ENCODE results near the gene KDM4C.

The KDM4C gene

DNA sequence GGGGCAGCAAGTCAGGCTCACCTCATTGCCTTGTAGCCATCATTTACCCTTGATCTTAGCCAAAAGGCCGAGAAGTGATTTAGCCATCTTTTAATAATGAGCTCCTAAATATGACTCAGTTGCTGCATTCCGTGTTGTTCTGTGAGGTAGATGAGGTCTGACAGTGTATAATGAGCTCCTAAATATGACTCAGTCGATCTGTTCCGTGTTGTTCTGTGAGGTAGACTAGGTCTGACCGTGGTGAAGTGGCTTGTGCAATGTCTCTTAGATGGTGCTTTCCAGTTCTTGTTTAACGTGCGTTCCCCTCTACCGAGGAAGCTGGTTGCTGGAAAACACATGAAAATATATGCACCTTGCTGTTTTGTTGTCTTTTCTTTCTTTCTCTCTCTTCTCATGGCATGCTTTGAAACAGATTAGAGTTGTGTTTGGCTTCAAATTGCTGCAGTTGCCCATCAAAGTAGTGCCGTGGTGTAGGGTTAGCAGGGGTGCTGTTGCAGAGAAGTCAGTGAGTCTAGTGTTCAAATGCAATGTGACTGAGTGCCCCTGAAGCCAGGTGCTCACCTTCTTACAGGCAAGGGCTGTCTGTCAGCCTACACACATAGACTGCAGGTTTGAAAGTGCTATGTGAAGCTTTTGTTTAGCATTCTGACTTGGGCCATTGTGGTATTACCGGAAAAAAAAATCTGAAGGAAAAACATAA, 118.6 kb downstream of the KDM4C start:
- no peaks in the 10 kb centered on the region for H3K9me3 Mint-ChIP-seq
- no peak for DNase-seq
- CTCF ChIA-PET: interaction anchor here (0.7 kb wide), 1 partner anchor 493 kb away, joined by 3 read pairs; no protein-coding TSS in a partner anchor
- H3K4me3 Mint-ChIP-seq: no peak overlapping the region
- H3K36me3 Mint-ChIP-seq: peaks cover 27% of the 10 kb centered on the region
- no peaks in the 10 kb centered on the region for H3K4me1 Mint-ChIP-seq
- H3K27me3 Mint-ChIP-seq: no peaks in the 10 kb centered on the region
- no peak overlapping the region for H3K27ac Mint-ChIP-seq

DNA sequence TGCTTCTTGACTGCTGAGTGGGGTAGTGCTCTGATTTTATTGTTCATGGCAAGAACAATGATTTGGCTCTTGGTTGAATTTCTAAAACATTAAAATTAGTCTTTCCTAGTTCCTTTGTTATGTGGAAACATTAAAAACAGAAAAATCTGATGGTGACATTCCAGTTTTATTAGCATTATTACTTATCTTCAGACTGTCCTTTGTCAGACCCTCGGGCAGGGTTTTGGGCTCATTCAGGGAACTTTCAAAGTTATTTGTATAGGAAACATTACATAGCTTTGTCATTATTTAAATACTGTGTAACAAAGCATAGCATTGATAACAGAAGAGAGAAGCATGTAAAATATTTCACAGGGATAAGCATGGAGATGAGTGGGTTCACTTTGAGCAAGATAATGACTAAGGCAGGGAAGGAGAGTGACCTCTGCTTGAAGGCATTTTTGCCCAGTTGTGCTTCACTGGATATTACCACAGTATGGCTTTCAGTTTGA, 119.9 kb downstream of the KDM4C start:
- Mint-ChIP-seq H3K36me3 (peaks cover 28% of the 10 kb centered on the region), H3K4me1 (no peaks in the 10 kb centered on the region), H3K9me3 (no peaks in the 10 kb centered on the region), H3K27ac (no peak overlapping the region), H3K4me3 (no peak overlapping the region), H3K27me3 (no peaks in the 10 kb centered on the region)
- DNase-seq: no peak
- CTCF ChIA-PET: no interaction called here

DNA sequence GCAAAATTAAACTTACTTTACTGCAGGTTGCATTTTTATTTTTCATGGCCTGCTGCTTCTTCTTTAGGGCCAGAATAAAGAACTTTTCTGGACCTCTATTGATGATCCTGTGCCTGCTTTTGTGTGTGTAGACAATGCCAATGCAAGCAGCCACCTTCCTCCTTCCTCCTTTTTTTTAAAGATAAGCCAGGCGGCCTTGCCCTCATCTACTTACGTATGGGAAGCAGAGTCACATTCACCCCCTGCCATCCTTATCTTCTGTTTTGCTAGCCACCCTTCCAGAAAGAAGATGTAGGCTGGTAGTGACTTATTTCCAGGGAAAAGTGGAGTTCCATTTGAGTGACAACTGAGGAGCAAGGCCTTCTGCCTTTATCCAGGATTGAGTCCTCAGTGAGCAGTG, 122.9 kb downstream of the KDM4C start:
- Mint-ChIP-seq H3K4me3 (no peak overlapping the region), H3K27me3 (no peaks in the 10 kb centered on the region), H3K36me3 (peaks cover 23% of the 10 kb centered on the region), H3K4me1 (no peaks in the 10 kb centered on the region), H3K9me3 (no peaks in the 10 kb centered on the region), H3K27ac (no peak overlapping the region)
- no peak for DNase-seq
- CTCF ChIA-PET: no interaction called here

DNA sequence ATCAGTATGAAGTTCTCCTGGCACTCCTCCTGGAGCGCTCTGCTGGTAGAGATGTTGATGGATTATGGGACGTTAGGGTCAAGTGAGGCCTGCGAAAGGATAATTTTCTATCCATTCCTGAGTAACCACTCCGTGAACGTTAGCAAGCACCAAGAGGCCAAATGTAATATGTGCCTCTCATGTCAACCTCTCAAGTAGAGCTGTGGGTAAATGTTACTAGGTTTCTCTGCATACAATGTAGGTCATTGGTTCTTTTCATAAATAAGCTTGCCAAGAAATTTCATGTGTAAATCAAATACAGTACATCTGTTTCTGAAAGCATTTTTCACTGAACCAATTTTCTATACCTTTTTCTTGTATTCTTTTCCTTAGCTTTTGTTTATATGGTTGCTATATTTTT, 126.3 kb downstream of the KDM4C start:
- Mint-ChIP-seq H3K27ac (no peak overlapping the region), H3K36me3 (peaks cover 31% of the 10 kb centered on the region), H3K4me3 (no peak overlapping the region), H3K4me1 (no peaks in the 10 kb centered on the region), H3K9me3 (no peaks in the 10 kb centered on the region), H3K27me3 (no peaks in the 10 kb centered on the region)
- CTCF ChIA-PET: interaction anchor here (1.4 kb wide), 1 partner anchor 13 kb away, joined by 3 read pairs; no protein-coding TSS in a partner anchor
- DNase-seq: no peak

DNA sequence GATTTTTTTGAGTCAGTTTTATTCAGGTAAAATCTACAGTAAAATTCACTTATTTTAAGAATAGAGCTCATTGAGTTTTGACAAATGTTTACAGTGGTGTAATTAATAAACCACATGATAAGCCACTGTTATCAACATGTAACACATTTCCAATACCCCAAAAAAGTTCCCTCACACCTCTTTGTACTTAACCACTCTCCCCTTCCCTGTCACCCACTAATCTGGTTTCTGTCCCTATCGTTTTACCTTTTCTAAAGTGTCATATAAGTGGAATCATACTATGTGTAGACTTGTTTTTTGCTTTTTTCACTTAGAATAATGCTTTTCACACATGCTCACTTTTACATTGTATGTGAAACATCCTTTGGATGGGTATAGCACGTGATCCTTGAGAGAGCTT, 127.2 kb downstream of the KDM4C start:
- Mint-ChIP-seq H3K27ac (no peak overlapping the region), H3K4me1 (no peaks in the 10 kb centered on the region), H3K27me3 (no peaks in the 10 kb centered on the region), H3K4me3 (no peak overlapping the region), H3K36me3 (peaks cover 39% of the 10 kb centered on the region), H3K9me3 (no peaks in the 10 kb centered on the region)
- CTCF ChIA-PET: interaction anchor here (1.4 kb wide), 1 partner anchor 12 kb away, joined by 3 read pairs; no protein-coding TSS in a partner anchor
- DNase-seq: no peak

DNA sequence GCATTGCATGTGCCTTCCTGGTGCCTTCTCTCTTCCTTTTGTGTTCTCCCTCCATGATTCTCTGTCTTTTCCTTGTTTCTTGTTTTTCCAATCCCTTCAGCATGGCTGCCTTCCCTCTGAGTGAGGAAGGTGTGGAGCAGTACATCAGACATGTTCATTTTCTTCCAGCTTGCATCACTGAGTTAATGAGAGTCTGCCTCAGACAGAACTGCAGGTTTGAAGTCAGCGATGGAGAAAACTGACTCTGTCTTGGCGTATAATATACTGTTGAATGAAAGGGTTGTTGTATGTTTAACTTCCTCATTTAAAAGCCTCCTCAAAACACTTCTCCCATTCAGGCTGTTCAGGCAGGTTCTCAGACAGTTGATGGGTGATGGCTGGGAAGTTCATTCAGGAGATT, 129.3 kb downstream of the KDM4C start:
- Mint-ChIP-seq H3K27me3 (no peaks in the 10 kb centered on the region), H3K4me3 (no peak overlapping the region), H3K4me1 (no peaks in the 10 kb centered on the region), H3K27ac (no peak overlapping the region), H3K36me3 (peaks cover 39% of the 10 kb centered on the region), H3K9me3 (no peaks in the 10 kb centered on the region)
- DNase-seq: no peak
- CTCF ChIA-PET: no interaction called here

DNA sequence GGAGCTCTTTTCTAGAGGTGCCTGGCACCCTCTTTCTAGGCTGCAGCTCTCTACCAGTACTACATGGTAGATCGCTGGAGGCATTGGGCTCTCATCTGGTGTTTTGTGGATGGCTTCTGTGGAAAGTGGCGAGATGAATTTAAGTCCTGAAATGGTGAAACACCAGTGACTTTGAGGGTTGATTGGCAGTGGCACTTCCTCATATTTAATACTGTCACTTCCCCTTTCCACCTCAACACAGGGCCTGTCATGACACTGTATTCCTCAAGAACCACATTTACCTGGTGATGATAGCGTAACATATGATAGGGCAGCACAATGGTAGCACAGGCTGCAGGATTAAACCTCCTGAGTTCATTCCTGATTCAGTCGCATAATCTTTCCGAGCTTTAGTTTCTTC, 132.1 kb downstream of the KDM4C start:
- H3K27ac Mint-ChIP-seq: no peak overlapping the region

DNA sequence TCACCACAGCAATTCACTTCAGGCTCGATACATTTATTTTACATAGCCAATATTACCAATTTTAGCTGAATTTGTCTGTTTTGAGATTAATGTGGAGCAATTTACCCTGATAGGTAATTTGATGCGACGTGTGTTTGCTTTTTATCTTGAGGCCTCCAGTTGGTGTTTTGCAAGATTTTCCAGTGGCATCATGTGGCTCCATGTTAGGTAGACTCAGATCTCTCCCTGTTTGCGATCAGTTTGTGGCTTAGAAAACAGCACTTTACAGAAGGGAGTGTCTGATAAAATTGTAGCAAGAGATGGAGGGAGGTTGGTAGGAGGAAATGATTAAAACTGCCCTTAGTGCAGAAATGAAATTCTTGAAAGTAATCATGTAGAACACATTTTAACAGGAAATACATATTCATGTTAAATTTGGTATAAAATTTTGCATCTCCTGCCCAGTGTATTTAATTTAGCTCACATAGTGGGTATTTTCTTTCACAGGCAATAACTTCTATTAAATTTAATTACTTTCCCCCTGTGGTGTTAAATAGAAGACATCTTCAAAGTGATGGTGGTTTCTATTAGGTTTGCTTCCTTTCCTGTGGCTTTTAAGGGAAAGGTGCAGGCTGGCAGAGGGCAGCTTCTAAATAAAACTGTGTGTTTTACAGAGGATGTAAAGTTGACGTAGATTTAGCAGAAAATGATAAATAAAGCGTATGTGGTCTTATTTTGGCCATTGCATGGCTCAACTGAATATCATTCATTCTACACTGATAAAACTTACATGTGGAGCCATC, 135.8 kb downstream of the KDM4C start:
- no peaks in the 10 kb centered on the region for H3K27me3 Mint-ChIP-seq
- peak overlapping the region; percentile 82 for H3K27ac Mint-ChIP-seq
- peaks cover 59% of the 10 kb centered on the region for H3K36me3 Mint-ChIP-seq
- CTCF ChIA-PET: no interaction called here
- no peak for DNase-seq
- H3K9me3 Mint-ChIP-seq: no peaks in the 10 kb centered on the region
- peak overlapping the region; percentile 34 for H3K4me3 Mint-ChIP-seq
- H3K4me1 Mint-ChIP-seq: peaks cover 36% of the 10 kb centered on the region

More for the DNA sequence above, 132.1 kb downstream of the KDM4C start:
- H3K27me3 Mint-ChIP-seq: no peaks in the 10 kb centered on the region
- CTCF ChIA-PET: no interaction called here
- no peak overlapping the region for H3K4me3 Mint-ChIP-seq
- no peaks in the 10 kb centered on the region for H3K9me3 Mint-ChIP-seq
- peaks cover 49% of the 10 kb centered on the region for H3K36me3 Mint-ChIP-seq
- H3K4me1 Mint-ChIP-seq: peaks cover 18% of the 10 kb centered on the region
- no peak for DNase-seq

DNA sequence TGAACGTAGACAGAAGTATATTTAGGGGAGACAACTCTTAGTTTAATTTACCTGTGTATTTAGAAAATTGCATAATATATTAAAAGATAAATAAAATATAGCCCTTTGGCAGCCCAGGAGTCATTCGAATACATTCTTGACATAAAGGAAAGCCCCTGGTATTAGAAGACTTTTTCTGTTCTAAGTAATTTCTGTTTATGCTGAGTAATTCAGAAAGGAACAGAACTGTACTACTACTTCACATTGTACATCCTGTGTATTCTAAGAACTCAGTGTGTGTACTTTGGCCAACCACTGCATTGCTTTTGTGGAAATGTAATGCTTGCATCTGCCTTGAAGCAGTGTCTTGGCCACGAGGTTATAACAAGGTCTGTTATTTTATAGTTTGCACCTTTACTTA, 136.4 kb downstream of the KDM4C start:
- CTCF ChIA-PET: no interaction called here
- DNase-seq: peak; percentile 39
- peak overlapping the region; percentile 82 for H3K27ac Mint-ChIP-seq
- H3K4me3 Mint-ChIP-seq: peak overlapping the region; percentile 34
- H3K36me3 Mint-ChIP-seq: peaks cover 62% of the 10 kb centered on the region
- H3K4me1 Mint-ChIP-seq: peaks cover 36% of the 10 kb centered on the region
- no peaks in the 10 kb centered on the region for H3K27me3 Mint-ChIP-seq
- H3K9me3 Mint-ChIP-seq: no peaks in the 10 kb centered on the region

DNA sequence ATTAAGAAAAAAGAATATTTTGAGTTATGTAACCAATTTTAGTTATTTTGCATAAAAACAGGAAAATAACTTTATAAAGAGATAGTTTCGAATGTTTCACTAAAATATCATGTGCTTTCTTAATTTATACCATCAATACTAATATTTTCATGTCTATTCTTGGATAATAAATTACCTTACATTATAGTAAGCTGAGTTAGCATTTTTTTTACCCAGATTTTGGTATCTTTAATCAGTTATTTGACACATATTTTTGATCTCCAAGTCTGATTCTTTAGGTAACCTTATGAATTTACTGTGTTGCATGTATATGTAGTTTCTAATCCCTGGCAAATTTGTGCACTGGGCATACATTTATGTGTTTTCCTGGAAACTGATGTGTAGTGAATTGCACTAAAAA, 138.0 kb downstream of the KDM4C start:
- Mint-ChIP-seq H3K27ac (no peak overlapping the region), H3K36me3 (peaks cover 52% of the 10 kb centered on the region), H3K9me3 (no peaks in the 10 kb centered on the region), H3K4me1 (peaks cover 44% of the 10 kb centered on the region), H3K4me3 (no peak overlapping the region), H3K27me3 (no peaks in the 10 kb centered on the region)
- CTCF ChIA-PET: no interaction called here
- no peak for DNase-seq

DNA sequence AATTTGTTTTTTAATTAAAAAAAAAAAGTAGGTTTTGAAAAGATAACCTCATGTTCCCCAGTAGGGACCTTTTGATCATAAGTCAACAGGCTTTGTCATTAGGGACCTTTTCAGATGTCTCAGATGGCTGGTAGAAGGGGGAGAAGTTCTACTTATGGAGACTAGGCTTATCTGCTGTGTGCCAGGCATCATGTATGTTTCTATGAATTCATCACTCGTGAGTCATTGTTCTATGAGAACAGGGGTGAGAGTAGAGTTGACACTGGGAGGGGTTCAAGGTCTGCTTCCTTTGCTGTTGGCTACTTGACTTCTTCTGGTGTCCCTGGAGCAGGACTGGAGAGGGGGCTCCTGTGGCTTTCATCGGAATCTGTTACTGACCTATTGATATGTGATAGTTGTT, 138.8 kb downstream of the KDM4C start:
- CTCF ChIA-PET: no interaction called here
- Mint-ChIP-seq H3K4me3 (no peak overlapping the region), H3K27ac (no peak overlapping the region), H3K36me3 (peaks cover 54% of the 10 kb centered on the region), H3K9me3 (no peaks in the 10 kb centered on the region), H3K27me3 (no peaks in the 10 kb centered on the region), H3K4me1 (peaks cover 52% of the 10 kb centered on the region)
- DNase-seq: no peak

DNA sequence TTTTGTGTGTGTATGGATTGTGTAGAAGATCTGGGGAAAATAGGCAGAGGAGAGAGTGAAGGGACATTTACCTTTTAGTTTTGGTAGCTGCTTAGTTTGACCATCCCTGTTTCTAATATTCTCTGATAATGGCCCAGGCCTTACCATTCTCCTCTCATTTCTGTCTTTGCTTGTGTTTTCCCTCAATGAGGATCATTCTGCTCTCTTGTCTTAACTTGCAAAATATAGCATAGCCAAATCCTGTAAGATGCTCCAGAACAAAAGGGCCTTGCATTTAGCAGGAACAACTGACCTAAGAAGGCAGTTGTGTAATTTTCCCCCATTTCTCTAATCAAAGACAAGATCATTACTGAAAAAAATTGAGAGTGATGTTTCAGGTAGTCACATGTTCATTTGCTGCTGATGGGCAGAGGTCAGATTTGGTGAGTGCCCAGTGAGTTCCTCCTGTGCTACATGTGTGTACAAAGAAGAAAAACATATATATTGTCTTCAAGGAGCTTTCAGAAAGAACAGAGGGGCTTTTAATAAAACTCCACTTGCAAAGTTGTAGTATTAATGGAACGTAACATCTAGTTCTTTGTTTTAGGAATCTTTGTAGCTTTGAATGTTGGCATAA, 139.5 kb downstream of the KDM4C start:
- CTCF ChIA-PET: interaction anchor here (1.2 to 1.3 kb wide), 2 partner anchors 11 to 13 kb away, joined by 3 to 5 read pairs; no protein-coding TSS in a partner anchor
- no peak for DNase-seq
- no peak overlapping the region for H3K4me3 Mint-ChIP-seq
- no peaks in the 10 kb centered on the region for H3K9me3 Mint-ChIP-seq
- peaks cover 55% of the 10 kb centered on the region for H3K36me3 Mint-ChIP-seq
- no peak overlapping the region for H3K27ac Mint-ChIP-seq
- H3K27me3 Mint-ChIP-seq: no peaks in the 10 kb centered on the region
- H3K4me1 Mint-ChIP-seq: peaks cover 58% of the 10 kb centered on the region

DNA sequence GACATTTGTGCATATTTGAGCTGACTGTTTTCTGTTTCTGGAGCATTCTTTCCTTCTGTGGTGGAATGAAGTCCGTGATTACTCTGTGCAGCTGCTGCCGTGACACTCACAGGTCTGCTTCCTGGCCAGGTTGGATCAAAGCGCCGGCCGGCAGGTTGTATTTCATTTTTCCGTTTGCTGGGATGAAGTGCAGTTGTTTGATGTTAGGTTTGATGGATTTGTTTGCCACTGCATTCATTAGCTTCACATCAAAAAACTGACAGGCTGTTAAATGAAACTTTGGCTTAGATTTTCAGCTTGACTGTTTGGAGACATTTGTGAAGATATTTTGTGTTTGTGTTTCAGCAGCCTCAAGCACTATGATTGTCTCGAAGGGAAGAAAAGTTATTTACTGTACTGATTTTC, 140.1 kb downstream of the KDM4C start:
- no peak for DNase-seq
- CTCF ChIA-PET: interaction anchor here (1.2 to 1.3 kb wide), 2 partner anchors 11 to 14 kb away, joined by 3 to 5 read pairs; no protein-coding TSS in a partner anchor
- Mint-ChIP-seq H3K36me3 (peaks cover 55% of the 10 kb centered on the region), H3K4me3 (no peak overlapping the region), H3K27me3 (no peaks in the 10 kb centered on the region), H3K9me3 (no peaks in the 10 kb centered on the region), H3K27ac (no peak overlapping the region), H3K4me1 (peaks cover 62% of the 10 kb centered on the region)

DNA sequence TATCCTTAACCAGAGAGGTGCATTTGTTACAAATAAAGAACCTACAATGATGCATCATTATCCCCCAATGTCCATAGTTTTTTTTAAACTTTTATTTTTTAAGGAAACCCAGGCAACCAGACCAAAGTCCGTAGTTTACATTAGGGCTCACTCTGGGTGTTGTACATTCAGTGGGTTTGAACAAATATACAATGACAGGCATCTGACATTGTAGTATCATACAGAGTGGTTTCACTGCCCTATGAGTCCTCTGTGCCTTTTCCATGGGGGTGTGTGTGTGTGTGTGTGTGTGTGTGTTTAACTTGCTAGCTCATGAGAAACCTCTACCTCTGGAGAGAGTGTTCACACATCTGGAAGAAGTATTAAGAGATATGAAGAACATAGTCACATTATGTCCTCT, 141.5 kb downstream of the KDM4C start:
- Mint-ChIP-seq H3K36me3 (peaks cover 45% of the 10 kb centered on the region), H3K27me3 (no peaks in the 10 kb centered on the region), H3K4me1 (peaks cover 50% of the 10 kb centered on the region), H3K27ac (no peak overlapping the region), H3K9me3 (no peaks in the 10 kb centered on the region), H3K4me3 (no peak overlapping the region)
- no peak for DNase-seq
- CTCF ChIA-PET: no interaction called here
